Colon (tissue), 2 donors: ENCODE data around the gene AGPAT3.

Experiments
- FAIRE-seq: peaks from 2 replicates; lab custom pipeline; 2012; peaks lifted over from hg19 to GRCh38; lab: Jason Lieb, UNC
- donor health status: control.
- donor health status: control.

The AGPAT3 gene

GRCh38 chr21:43957128-43957571, 92.1 kb downstream of the AGPAT3 start:
- FAIRE-seq = no peak

- no peak for FAIRE-seq
These were observed 92.8 kb downstream of the AGPAT3 start for GRCh38 chr21:43957611-43958362.

- FAIRE-seq = no peak
These were observed 93.5 kb downstream of the AGPAT3 start for GRCh38 chr21:43958364-43959158.

- FAIRE-seq = no peak
These were observed 94.5 kb downstream of the AGPAT3 start for GRCh38 chr21:43959231-43960116.

GRCh38 chr21:43961382-43961909, 96.4 kb downstream of the AGPAT3 start:
- FAIRE-seq = no peak

GRCh38 chr21:43965911-43966585, 101.0 kb downstream of the AGPAT3 start:
- FAIRE-seq = no peak

GRCh38 chr21:43966946-43967512, 102.0 kb downstream of the AGPAT3 start:
- no peak for FAIRE-seq

GRCh38 chr21:43967981-43968380, 103.0 kb downstream of the AGPAT3 start:
- FAIRE-seq = no peak

- no peak for FAIRE-seq
These were observed 103.5 kb downstream of the AGPAT3 start for GRCh38 chr21:43968410-43969114.

GRCh38 chr21:43969115-43969444, 104.1 kb downstream of the AGPAT3 start:
- no peak for FAIRE-seq

- no peak for FAIRE-seq
These were observed 105.5 kb downstream of the AGPAT3 start for GRCh38 chr21:43970551-43970950.

- no peak for FAIRE-seq
These were observed 106.4 kb downstream of the AGPAT3 start for GRCh38 chr21:43971201-43971991.

GRCh38 chr21:43971992-43972255, 106.9 kb downstream of the AGPAT3 start:
- FAIRE-seq = no peak

- no peak for FAIRE-seq
These were observed 108.0 kb downstream of the AGPAT3 start for GRCh38 chr21:43972850-43973633.

- no peak for FAIRE-seq
These were observed 108.6 kb downstream of the AGPAT3 start for GRCh38 chr21:43973634-43973955.

GRCh38 chr21:43974791-43975468, 109.9 kb downstream of the AGPAT3 start:
- FAIRE-seq = no peak

GRCh38 chr21:43975469-43976098, 110.6 kb downstream of the AGPAT3 start:
- no peak for FAIRE-seq

- no peak for FAIRE-seq
These were observed 111.6 kb downstream of the AGPAT3 start for GRCh38 chr21:43976661-43977060.
